Astrocyte of the spinal cord (primary cell): ENCODE results near the gene S1PR3.

Source experiments
- DNase-seq: peaks from one replicate; pipeline ENCODE4 v3.0.0; 2011; ENCODE audit warnings: low read depth, low spot score
- H3K4me3 ChIP-seq: 2 replicates; pipeline ENCODE4 v1.5.1; 2011; ENCODE audit warnings: low read depth, mild to moderate bottlenecking, low read length, moderate library complexity
- in situ Hi-C: cut with HindIII; loops from 2 replicates; pipeline ENCODE4 v1.10.0; 2017; ENCODE audit warnings: low sequenced_read_pairs
- TF ChIP-seq, protein P1 (sequence below): IDR thresholded peaks from 2 replicates; pipeline ENCODE4 v1.5.1; 2012; ENCODE audit warnings: low read depth, mild to moderate bottlenecking, low read length, inconsistent platforms

The S1PR3 gene

DNA sequence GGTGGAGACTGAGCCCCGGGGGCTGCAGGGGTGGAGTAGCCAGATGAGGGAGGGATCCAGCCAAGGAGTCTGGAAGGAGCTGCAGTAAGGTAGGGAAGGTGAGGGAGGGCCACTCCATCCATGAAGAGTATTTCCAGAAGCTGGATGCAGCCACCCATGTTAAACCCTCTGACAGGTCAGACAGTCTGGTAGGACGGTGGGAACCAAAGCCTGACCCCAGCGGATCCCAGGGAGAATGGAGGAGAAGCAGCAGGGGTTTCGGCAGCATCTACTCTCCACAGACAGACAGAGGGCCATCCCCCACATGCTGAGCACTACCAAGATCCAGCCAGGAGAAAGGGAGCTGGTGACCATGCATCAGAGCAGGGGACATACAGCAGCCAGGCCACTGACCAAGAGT is 22.5 kb upstream of the S1PR3 start:
- no peak overlapping the region for H3K4me3 ChIP-seq
- no peak for DNase-seq
- in situ Hi-C loops: no loop called here
- TF ChIP-seq, protein P1, sequence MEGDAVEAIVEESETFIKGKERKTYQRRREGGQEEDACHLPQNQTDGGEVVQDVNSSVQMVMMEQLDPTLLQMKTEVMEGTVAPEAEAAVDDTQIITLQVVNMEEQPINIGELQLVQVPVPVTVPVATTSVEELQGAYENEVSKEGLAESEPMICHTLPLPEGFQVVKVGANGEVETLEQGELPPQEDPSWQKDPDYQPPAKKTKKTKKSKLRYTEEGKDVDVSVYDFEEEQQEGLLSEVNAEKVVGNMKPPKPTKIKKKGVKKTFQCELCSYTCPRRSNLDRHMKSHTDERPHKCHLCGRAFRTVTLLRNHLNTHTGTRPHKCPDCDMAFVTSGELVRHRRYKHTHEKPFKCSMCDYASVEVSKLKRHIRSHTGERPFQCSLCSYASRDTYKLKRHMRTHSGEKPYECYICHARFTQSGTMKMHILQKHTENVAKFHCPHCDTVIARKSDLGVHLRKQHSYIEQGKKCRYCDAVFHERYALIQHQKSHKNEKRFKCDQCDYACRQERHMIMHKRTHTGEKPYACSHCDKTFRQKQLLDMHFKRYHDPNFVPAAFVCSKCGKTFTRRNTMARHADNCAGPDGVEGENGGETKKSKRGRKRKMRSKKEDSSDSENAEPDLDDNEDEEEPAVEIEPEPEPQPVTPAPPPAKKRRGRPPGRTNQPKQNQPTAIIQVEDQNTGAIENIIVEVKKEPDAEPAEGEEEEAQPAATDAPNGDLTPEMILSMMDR: no peak

DNA sequence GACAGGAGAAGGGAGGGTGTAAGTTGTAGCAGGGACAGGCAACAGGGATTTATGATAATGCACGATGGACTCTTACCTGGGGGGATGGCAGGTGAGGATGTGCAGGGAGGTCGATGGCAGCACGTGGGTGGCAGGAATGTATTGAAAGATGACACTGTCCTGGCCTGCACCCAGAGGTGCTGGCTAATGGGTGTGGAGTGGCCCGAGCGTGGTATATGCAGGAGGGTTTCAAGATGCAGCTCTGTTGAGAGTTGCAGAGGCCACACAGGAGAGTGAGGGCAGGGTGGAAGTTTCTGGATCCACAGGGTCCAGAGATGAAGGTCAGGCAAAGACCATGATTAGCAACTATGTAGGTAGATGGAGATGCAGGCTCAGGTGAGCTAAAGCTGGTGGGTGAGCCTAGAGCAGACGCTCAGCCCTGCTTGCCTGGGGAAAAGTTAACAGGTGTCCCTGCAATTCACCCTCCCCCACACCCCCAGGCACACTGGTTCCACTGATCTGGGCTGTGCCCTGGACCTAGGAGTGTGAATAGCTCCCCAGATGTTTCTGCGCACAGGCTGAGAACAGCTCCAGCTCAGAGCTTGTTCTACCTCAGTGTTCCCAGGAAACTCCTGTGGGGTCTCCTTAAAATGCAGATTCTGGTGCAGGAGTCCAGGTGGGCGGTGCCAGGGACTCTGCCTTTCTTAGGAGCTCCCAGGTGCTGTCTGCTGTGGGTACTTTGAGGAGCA is 21.5 kb upstream of the S1PR3 start:
- TF ChIP-seq, protein P1: no peak
- in situ Hi-C loops: no loop called here
- DNase-seq: no peak
- no peak overlapping the region for H3K4me3 ChIP-seq

DNA sequence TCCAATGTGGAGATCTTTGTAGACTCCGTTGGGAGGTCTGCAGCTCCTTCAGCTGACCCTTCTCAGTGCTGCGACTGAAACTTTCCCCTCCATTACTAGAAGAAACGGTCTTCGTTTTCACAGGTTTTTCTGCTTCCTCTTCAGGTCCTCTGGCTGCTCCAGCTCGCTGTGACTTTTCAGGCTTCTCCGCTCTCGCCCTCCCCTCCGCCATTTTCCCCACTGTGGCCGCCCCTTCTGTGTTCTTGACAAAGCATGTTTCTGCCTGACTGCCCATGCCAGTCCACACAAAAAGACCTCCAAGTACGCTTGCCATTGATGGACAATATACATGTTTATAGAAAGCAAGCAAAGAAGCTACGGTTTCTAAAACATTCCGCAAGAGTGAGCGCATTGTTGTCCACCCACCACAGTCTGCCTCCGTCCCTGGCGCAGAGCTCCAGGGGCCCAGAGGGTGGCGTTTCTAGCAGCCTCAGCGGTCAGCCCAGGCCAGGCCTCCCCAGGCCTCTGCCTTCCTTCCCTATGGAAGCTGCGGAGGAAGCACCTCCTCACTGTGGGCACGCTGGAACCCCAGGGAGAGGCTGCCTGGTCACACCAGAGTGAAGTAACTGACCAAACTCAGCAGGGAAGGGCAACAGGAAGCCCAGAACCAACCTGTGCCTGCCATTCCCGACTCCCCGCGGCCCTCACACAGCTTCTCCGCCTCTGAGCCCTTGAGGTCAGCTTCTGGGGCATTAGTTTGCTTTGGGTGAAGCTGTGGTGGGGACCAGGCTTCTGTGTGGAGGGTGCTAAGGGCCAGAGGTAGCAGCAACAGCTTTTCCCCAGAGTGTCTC is 19.9 kb upstream of the S1PR3 start:
- DNase-seq: no peak
- H3K4me3 ChIP-seq: no peak overlapping the region
- TF ChIP-seq, protein P1: no peak
- in situ Hi-C loops: no loop called here

- in situ Hi-C loops: no loop called here
- no peak overlapping the region for H3K4me3 ChIP-seq
- TF ChIP-seq, protein P1: no peak
- no peak for DNase-seq
These were observed 18.9 kb upstream of the S1PR3 start for GRCh38 chr9:88972401-88972800.

DNA sequence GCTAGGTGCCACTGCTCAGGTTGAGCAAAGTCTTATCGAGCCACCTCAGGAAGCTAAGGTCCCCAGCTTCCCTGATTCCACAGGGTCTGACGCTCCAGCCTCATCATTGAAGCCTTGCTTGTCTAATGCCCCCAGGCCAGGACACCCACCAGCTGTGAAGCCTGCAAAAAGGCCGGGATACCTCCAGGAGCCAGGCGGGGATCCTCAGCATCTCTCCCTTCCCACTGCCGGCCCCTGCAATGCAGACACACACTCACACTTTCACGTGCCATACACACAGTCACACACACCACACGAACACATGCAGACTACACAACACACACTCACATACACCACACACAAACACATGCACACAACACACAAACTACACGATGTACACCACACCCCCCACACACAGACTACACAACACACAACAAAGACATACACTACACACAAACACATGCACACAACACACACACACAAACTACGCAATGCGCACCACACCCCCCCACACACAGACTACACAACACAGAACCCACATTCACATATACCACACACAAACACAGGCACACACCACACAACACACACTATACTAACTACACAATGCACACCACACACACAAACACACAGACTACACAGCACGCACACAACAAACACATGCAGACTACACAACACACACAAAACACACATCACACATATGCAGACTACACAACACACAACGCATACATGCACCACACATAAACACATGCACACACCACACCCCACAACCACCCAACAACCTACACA is 17.8 kb upstream of the S1PR3 start:
- TF ChIP-seq, protein P1: no peak
- H3K4me3 ChIP-seq: no peak overlapping the region
- in situ Hi-C loops: no loop called here
- DNase-seq: no peak

GRCh38 chr9:88974641-88975040 is 16.6 kb upstream of the S1PR3 start:
- no peak overlapping the region for H3K4me3 ChIP-seq
- TF ChIP-seq, protein P1: no peak
- no peak for DNase-seq
- in situ Hi-C loops: no loop called here
